HCT116 (cell line): ENCODE results near the gene PLD6. TPM values are rescaled to one million over a fixed set of nuclear protein-coding genes. Genes with fewer than 3 reads are reported as not detected.

Experiments
- ATAC-seq: fragments of 200-7000 bp; cut with Tn5 transposase; 2 replicates; pipeline ENCODE4 v1.9.1; 2020; ENCODE audit warnings: mild to moderate bottlenecking, moderate library complexity
- BruUV-seq: library from RNA; stranded (reverse); fragments of 400-500 nt; replicated peaks from 2 replicates; lab custom pipeline; 2021; lab: Mats Ljungman, UMichigan
- CTCF ChIA-PET: fragments of 300-600 bp; sonication (Branson Sonifier 250); formaldehyde crosslinking; loops from one replicate; lab custom pipeline; 2021; ENCODE audit warnings: antibody characterized with exemption; lab: Charles Lee
- POLR2A ChIA-PET: fragments of 300-600, 350-600 bp; sonication (Branson Sonifier 250); formaldehyde crosslinking; loops from one replicate; lab custom pipeline; 2021; ENCODE audit warnings: antibody characterized with exemption; lab: Charles Lee
- RAD21 ChIA-PET, 2 experiments: fragments of 300-600 bp; sonication (Branson Sonifier 250); formaldehyde crosslinking; loops; one replicate each; lab custom pipeline; 2023; ENCODE audit warnings: low total read pairs in 2 of 2; ENCODE audit not compliant: uncharacterized antibody in 2 of 2, unreplicated experiment in 2 of 2, low non-redundant PET in 1 of 2; lab: Charles Lee
- DNase-seq: peaks from one replicate; pipeline ENCODE4 v3.0.0-alpha.2; 2010; ENCODE audit warnings: low read depth, low spot score
- H2AFZ ChIP-seq: fragments of 200-600 bp; shearing (Covaris generic), sonication (generic); 2 replicates; pipeline ENCODE4 v1.6.1; 2017; ENCODE audit warnings: low read depth, mixed run types, mixed read lengths, antibody characterized with exemption, low read length; ENCODE audit not compliant: poor library complexity, severe bottlenecking
- H3K27ac ChIP-seq: 2 replicates; pipeline ENCODE4 v1.5.1; 2012; ENCODE audit warnings: low read depth, low read length
- H3K27me3 ChIP-seq: fragments of 200-600 bp; sonication (generic); 2 replicates; pipeline ENCODE4 v1.6.1; 2016; ENCODE audit warnings: mixed run types, low read length, mixed read lengths; ENCODE audit not compliant: insufficient read depth
- H3K36me3 ChIP-seq, 2 experiments: fragments of 200-500 bp in 1 of 2; fragments of 200-600 bp in 1 of 2; sonication (Bioruptor generic) in 1 of 2; sonication (generic) in 1 of 2; 2 replicates each; pipeline versions ENCODE4 v1.5.1 to v1.6.1; 2014 to 2016; ENCODE audit warnings: low read length in 2 of 2, inconsistent platforms in 1 of 2, mixed read lengths in 1 of 2, mixed run types in 1 of 2; ENCODE audit not compliant: insufficient read depth in 2 of 2, control insufficient read depth in 1 of 2
- H3K4me1 ChIP-seq, 2 experiments: fragments of 200-600 bp in 1 of 2; sonication (generic) in 1 of 2; 2 replicates each; pipeline versions ENCODE4 v1.5.1 to v1.6.1; 2012 to 2017; ENCODE audit warnings: low read length in 2 of 2, inconsistent platforms in 1 of 2, mild to moderate bottlenecking in 1 of 2, mixed read lengths in 1 of 2, mixed run types in 1 of 2, moderate library complexity in 1 of 2; ENCODE audit not compliant: insufficient read depth in 2 of 2, control insufficient read depth in 1 of 2
- H3K4me2 ChIP-seq: fragments of 200-600 bp; sonication (generic); 2 replicates; pipeline ENCODE4 v1.6.1; 2017; ENCODE audit warnings: mixed run types, low read length, mixed read lengths
- H3K4me3 ChIP-seq, 2 experiments: fragments of 200-600 bp in 1 of 2; sonication (generic) in 1 of 2; replicated peaks in 1 of 2; 2 replicates each; pipeline ENCODE4 v1.5.1; 2011 to 2016; ENCODE audit warnings: low read length in 2 of 2, control low read depth in 1 of 2, low read depth in 1 of 2, mild to moderate bottlenecking in 1 of 2, mixed read lengths in 1 of 2, mixed run types in 1 of 2
- H3K79me2 ChIP-seq: fragments of 200-600 bp; sonication (generic); 2 replicates; pipeline ENCODE4 v1.6.1; 2017; ENCODE audit warnings: mild to moderate bottlenecking, mixed run types, low read length, moderate library complexity, mixed read lengths; ENCODE audit not compliant: insufficient read depth
- H3K9ac ChIP-seq: fragments of 200-600 bp; sonication (generic); 2 replicates; pipeline ENCODE4 v1.6.1; 2016; ENCODE audit warnings: low read length, mixed read lengths
- H3K9me2 ChIP-seq: fragments of 200-600 bp; sonication (generic), shearing (Covaris generic); 2 replicates; pipeline ENCODE4 v1.6.1; 2017; ENCODE audit warnings: mixed run types, mild to moderate bottlenecking, moderate library complexity; ENCODE audit not compliant: insufficient read depth
- H3K9me3 ChIP-seq, 2 experiments: fragments of 200-500 bp in 1 of 2; fragments of 200-600 bp in 1 of 2; sonication (Bioruptor generic) in 1 of 2; sonication (generic) in 1 of 2; 2 replicates each; pipeline ENCODE4 v1.6.1; 2014 to 2017; ENCODE audit warnings: low read length in 2 of 2, mixed read lengths in 2 of 2, inconsistent platforms in 1 of 2, low read depth in 1 of 2, mild to moderate bottlenecking in 1 of 2, mixed run types in 1 of 2, moderate library complexity in 1 of 2; ENCODE audit not compliant: control insufficient read depth in 1 of 2, insufficient read depth in 1 of 2
- H4K20me1 ChIP-seq: fragments of 200-600 bp; sonication (generic), shearing (Covaris generic); 2 replicates; pipeline ENCODE4 v1.6.1; 2017; ENCODE audit warnings: mixed run types, mild to moderate bottlenecking, moderate library complexity; ENCODE audit not compliant: insufficient read depth
- CBX3 ChIP-seq: IDR thresholded peaks from 2 replicates; pipeline ENCODE4 v1.6.1; 2012; ENCODE audit warnings: low read depth
- CEBPB ChIP-seq: IDR thresholded peaks from 2 replicates; pipeline ENCODE4 v1.6.1; 2012; ENCODE audit warnings: low read depth
- CTCF ChIP-seq, 3 experiments: fragments of 200-600 bp in 1 of 3; sonication (generic) in 1 of 3; IDR thresholded peaks in 2 of 3; conservative IDR thresholded peaks in 1 of 3; 2 replicates each; pipeline ENCODE4 v1.5.1; 2012 to 2017; ENCODE audit warnings: low read depth in 2 of 3, low read length in 2 of 3, antibody characterized with exemption in 1 of 3, borderline replicate concordance in 1 of 3, control low read depth in 1 of 3, mild to moderate bottlenecking in 1 of 3, mixed read lengths in 1 of 3, mixed run types in 1 of 3, moderate library complexity in 1 of 3; ENCODE audit not compliant: insufficient read depth in 1 of 3
- ELF1 ChIP-seq: IDR thresholded peaks from 2 replicates; pipeline ENCODE4 v1.6.1; 2012; ENCODE audit warnings: low read depth, borderline replicate concordance
- EZH2 ChIP-seq: fragments of 200-600 bp; sonication (generic); IDR thresholded peaks from 2 replicates; pipeline ENCODE4 v1.6.1; 2017; ENCODE audit warnings: antibody characterized with exemption, mixed run types
- EZH2phosphoT487 ChIP-seq: fragments of 200-600 bp; IDR thresholded peaks from 2 replicates; pipeline ENCODE4 v1.6.1; 2018; ENCODE audit warnings: antibody characterized with exemption, borderline replicate concordance
- FOSL1 ChIP-seq: IDR thresholded peaks from 2 replicates; pipeline ENCODE4 v1.6.1; 2012; ENCODE audit warnings: low read depth
- JUND ChIP-seq: IDR thresholded peaks from 2 replicates; pipeline ENCODE4 v1.6.1; 2012
- POLR2AphosphoS5 ChIP-seq: IDR thresholded peaks from 2 replicates; pipeline ENCODE4 v1.6.1; 2011; ENCODE audit warnings: mild to moderate bottlenecking, low read depth, low read length, moderate library complexity
- SP1 ChIP-seq: IDR thresholded peaks from 2 replicates; pipeline ENCODE4 v1.6.1; 2012; ENCODE audit warnings: low read depth
- SRF ChIP-seq: IDR thresholded peaks from 2 replicates; pipeline ENCODE4 v1.6.1; 2012; ENCODE audit warnings: low read depth
- YY1 ChIP-seq: IDR thresholded peaks from 2 replicates; pipeline ENCODE4 v1.6.1; 2011; ENCODE audit warnings: low read length, low read depth, moderate library complexity, mild to moderate bottlenecking; ENCODE audit not compliant: insufficient replicate concordance; ENCODE audit errors: extremely low read depth
- ZNF274 ChIP-seq: fragments of 200-500 bp; sonication (Bioruptor generic); IDR thresholded peaks from 2 replicates; pipeline ENCODE4 v1.6.1; 2014; ENCODE audit warnings: mild to moderate bottlenecking, low read depth, low read length, inconsistent platforms
- intact Hi-C: fragments of 100-400 bp; cut with micrococcal nuclease; formaldehyde crosslinking; loops from 2 replicates; pipeline ENCODE4 v1.10.0; 2022
- total RNA-seq: library from RNA; stranded (reverse); gene quantifications from one replicate; pipeline ENCODE4 v1.2.1, GENCODE V29; 2021; ENCODE audit not compliant: unreplicated experiment
- TF ChIP-seq, protein P1 (sequence below): IDR thresholded peaks from 2 replicates; pipeline ENCODE4 v1.6.1; 2012
- TF ChIP-seq, protein P2 (sequence below): IDR thresholded peaks from 2 replicates; pipeline ENCODE4 v1.6.1; 2012
- TF ChIP-seq, protein P3 (sequence below): IDR thresholded peaks from 2 replicates; pipeline ENCODE4 v1.6.1; 2011; ENCODE audit warnings: mild to moderate bottlenecking, low read length, moderate library complexity; ENCODE audit not compliant: insufficient replicate concordance; ENCODE audit errors: extremely low read depth

Gene PLD6
- total RNA-seq, 1 experiment from 2014 or later: 15.6 TPM

- TF ChIP-seq CTCF (IDR thresholded peaks at IDR 0.05 in 2 of 3, conservative IDR thresholded peaks at IDR 0.05 in 1 of 3; ENCODE audit: borderline replicate concordance in 1 of 3, insufficient read depth in 1 of 3, low read depth in 2 of 3, low read length in 2 of 3) (no peak), CBX3 (no peak), CEBPB (no peak), EZH2 (no peak)
- TF ChIP-seq, protein P1, sequence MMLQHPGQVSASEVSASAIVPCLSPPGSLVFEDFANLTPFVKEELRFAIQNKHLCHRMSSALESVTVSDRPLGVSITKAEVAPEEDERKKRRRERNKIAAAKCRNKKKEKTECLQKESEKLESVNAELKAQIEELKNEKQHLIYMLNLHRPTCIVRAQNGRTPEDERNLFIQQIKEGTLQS: no peak
- TF ChIP-seq, protein P2, sequence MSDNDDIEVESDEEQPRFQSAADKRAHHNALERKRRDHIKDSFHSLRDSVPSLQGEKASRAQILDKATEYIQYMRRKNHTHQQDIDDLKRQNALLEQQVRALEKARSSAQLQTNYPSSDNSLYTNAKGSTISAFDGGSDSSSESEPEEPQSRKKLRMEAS: no peak
- TF ChIP-seq, protein P3, sequence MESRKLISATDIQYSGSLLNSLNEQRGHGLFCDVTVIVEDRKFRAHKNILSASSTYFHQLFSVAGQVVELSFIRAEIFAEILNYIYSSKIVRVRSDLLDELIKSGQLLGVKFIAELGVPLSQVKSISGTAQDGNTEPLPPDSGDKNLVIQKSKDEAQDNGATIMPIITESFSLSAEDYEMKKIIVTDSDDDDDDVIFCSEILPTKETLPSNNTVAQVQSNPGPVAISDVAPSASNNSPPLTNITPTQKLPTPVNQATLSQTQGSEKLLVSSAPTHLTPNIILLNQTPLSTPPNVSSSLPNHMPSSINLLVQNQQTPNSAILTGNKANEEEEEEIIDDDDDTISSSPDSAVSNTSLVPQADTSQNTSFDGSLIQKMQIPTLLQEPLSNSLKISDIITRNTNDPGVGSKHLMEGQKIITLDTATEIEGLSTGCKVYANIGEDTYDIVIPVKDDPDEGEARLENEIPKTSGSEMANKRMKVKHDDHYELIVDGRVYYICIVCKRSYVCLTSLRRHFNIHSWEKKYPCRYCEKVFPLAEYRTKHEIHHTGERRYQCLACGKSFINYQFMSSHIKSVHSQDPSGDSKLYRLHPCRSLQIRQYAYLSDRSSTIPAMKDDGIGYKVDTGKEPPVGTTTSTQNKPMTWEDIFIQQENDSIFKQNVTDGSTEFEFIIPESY: no peak
Observed at GRCh38 chr17:17189559-17189958, 16.6 kb downstream of the PLD6 start (continued).

- no peak for TF ChIP-seq SP1
- no peak for TF ChIP-seq FOSL1
- TF ChIP-seq, protein P1: no peak
- TF ChIP-seq, protein P2: no peak
- no peak for TF ChIP-seq ZNF274
- TF ChIP-seq SRF: no peak
- TF ChIP-seq CTCF (IDR thresholded peaks at IDR 0.05 in 2 of 3, conservative IDR thresholded peaks at IDR 0.05 in 1 of 3; ENCODE audit: borderline replicate concordance in 1 of 3, insufficient read depth in 1 of 3, low read depth in 2 of 3, low read length in 2 of 3): no peak
- no peak for TF ChIP-seq ELF1
- TF ChIP-seq JUND: no peak
- TF ChIP-seq EZH2phosphoT487: no peak
- no peak for TF ChIP-seq POLR2AphosphoS5
- TF ChIP-seq YY1: no peak
- CTCF ChIA-PET: no interaction called here
- Histone ChIP-seq H3K4me3 (no peak overlapping the region), H3K9me3 (no peaks in the 10 kb centered on the region), H3K4me1 (peaks cover 6 to 22% of the 10 kb centered on the region in 2 experiments; a peak in 3 of 4 replicates), H3K27me3 (no peaks in the 10 kb centered on the region), H4K20me1 (peaks cover 3% of the 10 kb centered on the region; the same call in 1 of the 2 replicates), H3K27ac (no peak overlapping the region), H3K9me2 (no peaks in the 10 kb centered on the region), H3K79me2 (no peaks in the 10 kb centered on the region), H3K36me3 (peaks cover 3 to 20% of the 10 kb centered on the region in 2 experiments; a peak in 2 of 4 replicates), H2AFZ (no peak overlapping the region), H3K4me2 (no peak overlapping the region), H3K9ac (no peak overlapping the region)
- ATAC-seq: no peak
- no peak for DNase-seq
- RAD21 ChIA-PET: no interaction called here
- POLR2A ChIA-PET: no interaction called here
- intact Hi-C loops: no loop called here
- BruUV-seq: TSS peak; percentile 9
Observed at GRCh38 chr17:17188586-17188985, 17.5 kb downstream of the PLD6 start.
